NCI-H128 (cell line): ENCODE measurements around the gene ADARB1.
A peak's percentile ranks its signal among the peaks of the same experiment; 100 is the strongest.

Source experiments
- DNase-seq: peaks from one replicate; lab custom pipeline; 2025; ENCODE audit not compliant: unreplicated experiment; lab: John Stamatoyannopoulos, UW

The ADARB1 gene

DNA sequence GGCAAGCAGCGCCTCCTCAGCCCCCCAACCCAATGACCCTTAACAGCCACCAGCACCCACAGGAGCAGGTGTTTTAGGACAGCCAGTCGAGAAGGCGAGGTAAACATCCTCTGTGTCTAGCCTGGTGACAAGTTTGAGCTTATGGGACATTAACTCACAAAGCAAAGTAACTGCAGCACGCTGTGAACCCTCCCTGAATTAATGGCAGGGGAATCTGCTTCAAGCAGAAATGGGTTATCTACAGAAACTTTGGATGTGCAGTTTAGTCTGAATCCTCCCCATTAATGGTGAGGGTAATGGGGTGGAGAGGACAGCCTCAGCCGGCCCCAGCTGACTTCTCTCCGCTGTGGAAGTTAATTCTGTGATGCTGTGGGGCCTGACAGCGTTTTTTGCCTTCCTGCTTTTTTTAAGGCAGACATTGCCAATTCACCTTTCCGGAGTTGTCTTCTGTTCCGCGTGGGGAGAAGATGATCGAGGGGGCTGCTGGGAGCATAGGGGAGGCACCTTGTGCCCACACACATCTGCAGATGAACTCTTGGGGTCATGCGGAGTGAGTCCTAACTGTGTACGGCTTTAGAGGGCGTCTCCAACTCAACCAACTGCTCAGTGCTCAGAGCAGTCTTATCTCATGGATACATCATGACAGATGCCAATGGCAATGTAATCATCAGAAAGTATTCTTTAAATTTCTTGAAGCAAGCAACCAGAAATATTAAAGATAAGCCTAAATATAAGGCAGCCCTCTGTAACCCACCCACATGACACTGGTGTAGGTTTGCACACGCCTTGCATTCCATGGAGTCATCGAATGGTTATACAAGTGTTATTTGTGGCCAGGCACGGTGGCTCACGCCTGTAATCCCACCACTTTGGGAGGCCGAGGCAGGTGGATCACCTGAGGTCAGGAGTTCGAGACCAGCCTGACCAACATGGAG is 172.3 kb downstream of the ADARB1 start:
- DNase-seq = no peak

DNA sequence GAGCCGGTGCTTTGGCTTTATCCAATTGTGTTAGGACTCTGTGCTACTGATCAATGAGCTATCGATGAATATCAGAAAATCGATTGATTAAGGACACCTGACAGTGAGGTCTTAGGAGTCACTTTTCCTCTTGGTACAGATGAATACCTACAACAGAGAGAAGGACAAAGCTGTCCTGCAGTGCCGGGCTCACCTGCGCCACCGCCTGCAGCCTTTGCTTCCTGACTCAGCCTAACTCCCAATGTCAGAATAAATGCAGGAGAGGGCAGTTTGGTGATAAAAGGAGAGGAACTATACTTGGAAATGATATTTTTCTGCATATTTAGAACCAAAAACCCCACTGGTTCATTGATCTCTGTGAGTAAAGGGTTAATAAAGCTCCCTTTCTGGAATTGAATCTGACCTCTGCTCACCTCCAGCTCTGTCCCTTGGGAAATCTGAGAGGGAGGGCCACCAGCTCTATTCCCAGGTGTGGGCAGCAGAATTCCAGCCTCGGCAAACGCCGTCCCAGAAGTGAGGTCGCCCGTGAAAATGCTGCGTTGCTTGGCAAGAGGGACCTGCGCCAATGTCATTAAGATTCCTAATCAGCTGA is 174.0 kb downstream of the ADARB1 start:
- DNase-seq = no peak

DNA sequence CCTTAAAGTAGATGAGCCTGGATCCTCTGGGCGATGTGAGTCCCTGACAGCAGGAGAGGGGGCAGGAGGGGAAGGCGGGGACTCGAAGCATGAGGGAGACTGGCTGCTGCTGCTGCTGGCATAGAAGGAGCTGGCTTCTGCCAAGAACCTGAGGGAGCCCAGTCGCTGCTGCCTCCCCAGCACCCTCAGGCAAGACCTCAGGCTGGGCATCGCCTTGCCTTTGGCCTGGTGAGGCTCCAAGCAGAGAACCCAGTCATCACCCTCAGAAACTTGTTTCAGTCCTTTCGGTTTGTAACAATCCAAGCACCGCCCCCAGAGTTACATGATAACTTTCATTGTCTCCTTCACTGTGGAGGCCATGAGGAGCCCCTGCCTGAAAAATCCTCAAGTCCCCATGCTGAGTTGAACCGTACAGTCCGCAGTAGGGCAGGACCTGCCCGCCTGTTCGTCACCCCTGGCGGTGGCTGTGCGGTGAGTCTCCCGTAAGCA is 174.6 kb downstream of the ADARB1 start:
- no peak for DNase-seq

DNA sequence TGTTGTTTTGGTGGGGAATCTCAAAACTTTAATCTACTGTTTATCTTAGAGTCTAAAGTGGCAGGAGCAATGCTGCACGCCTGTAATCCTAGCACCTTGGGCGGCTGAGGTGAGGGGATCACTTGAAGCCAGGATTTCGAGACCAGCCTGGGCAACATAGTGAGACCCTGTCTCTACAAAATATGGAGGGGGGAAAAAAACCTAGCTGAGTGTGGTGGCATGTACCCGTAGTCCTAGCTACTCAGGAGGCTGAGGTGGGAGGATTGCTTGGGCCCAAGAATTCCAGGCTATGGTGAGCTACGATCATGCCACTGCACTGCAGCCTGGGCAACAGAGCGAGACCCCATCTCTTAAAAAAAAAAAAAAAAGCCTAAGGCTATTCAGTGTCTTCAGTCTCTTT is 175.2 kb downstream of the ADARB1 start:
- DNase-seq = no peak

DNA sequence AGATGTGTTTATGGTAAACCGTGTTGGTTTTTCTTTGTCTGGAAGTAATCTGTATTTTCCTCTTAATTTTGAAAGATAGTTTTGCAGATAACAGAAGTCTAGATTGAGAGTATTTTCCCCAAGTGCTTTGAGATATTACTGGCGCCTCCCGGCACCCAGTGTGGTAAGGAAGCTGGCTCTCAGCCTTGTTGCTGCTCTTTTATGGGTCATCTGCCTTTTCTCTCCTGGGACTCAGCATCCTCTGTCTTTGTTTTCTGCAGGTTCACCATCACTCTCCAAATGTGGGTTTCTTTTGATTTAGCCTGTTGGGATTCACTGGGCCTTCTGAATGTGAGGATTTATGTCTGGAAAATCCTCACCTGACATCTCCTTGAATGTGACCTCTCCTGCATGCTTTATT is 175.9 kb downstream of the ADARB1 start:
- no peak for DNase-seq

DNA sequence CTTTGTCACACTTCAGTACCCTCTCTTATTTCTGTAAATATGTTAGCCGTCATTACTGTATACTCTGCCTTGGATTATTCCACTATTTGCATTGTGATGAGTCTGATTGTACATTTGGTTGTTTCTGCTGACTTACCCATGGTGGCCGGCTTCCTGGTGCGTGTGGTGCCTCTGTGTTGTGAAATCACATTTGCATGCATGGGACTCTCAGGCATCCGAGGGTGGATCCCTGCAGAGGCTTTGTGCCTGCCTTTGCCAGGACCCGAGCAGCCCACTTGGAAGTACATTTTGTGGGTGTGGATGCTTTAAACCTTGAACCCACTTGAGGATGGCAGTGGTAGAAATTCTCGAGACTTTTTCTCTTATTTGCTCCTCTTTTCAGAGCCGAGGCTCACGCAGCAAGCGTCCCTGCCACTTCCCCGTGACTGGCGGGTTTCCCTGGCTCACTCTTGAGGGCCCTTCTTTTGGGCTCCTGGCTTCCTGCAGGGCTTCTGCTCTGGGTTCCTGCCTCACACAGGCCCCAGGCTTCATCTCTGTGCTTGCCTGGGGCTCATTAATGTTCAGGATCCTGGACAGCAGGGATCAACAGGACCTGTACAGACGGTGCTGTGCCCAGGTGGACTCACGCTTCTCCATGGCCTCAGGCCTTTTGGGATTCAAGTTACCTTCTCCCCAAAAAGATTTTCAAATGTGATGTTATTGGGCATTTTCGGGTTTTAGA is 176.7 kb downstream of the ADARB1 start:
- no peak for DNase-seq

DNA sequence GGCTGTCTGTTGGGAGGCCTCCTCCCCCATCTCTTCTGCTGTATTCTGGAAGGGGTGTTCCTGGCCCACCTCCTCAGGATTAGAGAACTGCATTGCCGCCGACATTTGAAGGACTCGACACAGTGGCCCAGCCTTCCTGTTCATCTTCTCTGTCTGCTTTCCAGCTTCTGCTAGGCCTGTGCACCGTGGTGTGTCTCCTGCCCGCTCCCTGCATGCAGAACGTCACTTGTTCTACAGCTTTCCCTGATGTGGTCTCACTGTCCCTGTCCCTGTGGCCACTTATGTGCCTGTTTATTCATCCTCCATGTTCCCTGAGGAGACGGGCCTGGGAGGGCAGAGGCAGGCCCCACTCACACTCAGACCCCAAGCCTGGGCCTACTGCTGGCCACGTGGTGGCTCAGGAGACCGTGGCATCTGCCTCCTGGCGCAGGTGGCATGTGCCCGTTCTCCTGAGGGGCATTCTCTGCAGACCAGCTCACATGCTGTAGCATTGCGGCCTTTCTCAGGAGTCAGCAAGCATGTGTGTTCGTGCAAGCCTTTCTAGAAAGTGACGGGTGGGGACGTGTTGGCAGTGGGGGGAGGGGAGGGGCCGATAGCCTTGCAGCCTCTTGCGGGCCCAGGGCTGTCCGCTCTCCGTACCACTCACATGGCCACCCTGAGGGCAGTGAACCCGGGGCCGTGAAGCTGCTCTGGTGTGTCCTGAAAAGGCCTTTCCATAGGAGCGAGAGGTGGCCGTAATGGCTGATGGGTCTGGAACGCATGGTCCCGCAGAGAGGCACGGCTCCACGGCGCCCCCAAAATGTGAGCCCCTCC is 177.5 kb downstream of the ADARB1 start:
- no peak for DNase-seq

DNA sequence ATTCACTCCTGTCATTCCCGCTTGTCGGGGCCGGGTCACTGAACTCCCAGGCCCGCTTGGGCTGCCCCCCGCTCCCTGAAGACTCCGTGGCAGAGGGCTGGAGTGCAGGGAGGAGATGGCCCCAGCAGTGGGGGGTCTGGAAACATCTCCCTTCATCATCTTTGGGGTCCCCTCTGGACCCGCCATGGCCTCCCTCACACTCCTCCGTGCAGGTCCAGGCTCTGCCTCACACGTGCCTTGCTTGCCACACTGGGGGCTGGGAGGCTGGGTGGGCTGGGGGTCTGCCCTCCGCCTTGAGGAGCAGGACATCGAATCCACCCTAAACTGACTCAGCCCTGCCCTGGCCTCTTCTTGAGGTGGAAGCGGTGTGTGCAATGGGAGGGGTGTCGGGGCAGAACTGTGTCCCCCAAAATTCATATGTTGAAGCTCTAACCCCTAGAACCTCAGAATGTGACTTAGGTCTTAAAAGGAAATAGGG is 178.1 kb downstream of the ADARB1 start:
- no peak for DNase-seq

DNA sequence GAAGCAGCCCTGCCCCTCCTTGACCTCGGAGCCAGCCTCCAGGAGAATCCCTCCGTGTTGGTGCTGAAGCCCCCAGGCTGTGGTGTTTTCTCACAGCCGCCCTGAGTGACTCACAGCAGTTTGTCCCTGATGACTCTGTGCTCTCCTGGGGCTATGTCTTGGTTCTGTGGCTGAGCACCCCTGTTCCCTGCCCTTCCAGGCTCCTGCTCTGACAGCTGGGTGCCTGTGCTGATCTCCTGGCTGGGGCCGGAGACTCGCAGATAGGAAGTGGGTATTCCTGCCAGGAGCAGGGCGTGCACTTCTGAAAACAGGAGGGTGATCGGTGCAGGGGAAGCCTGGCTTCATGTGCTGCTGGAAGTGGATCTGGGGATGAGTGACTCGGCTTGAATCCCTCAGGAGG is 178.8 kb downstream of the ADARB1 start:
- no peak for DNase-seq

DNA sequence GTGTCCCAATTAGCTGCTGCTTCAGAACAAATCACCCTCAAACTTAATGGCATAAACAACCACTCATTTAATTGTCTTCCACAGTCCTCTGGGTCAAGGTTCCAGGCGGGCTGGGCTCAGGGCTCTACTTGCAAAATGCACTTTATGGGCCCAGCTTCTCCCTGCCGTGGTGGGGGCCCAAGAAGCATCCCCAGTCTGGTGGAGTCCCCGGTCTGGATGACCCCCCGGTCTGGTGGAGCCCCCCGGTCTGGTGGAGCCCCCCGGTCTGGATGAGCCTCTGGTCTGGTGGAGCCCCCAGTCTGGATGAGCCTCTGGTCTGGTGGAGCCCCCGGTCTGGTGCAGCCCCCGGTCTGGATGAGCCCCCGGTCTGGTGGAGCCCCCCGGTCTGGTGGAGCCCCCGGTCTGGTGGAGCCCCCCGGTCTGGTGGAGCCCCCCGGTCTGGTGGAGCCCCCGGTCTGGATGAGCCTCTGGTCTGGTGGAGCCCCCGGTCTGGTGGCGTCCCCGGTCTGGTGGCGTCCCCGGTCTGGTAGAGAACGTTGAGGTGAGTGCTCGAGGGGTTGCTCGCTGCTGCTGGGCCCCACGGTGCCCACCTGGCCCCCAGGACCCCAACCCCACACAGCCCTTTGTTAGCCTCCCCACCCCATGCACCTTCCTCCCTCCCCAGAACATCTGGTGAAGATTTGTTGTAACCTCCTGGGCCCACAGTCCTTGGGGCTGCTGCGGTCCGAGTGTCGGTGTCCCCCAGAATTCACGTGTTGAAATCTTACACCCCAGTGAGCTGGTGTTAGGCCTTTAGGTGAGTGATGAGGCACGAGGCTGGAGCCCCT is 179.5 kb downstream of the ADARB1 start:
- DNase-seq = no peak

DNA sequence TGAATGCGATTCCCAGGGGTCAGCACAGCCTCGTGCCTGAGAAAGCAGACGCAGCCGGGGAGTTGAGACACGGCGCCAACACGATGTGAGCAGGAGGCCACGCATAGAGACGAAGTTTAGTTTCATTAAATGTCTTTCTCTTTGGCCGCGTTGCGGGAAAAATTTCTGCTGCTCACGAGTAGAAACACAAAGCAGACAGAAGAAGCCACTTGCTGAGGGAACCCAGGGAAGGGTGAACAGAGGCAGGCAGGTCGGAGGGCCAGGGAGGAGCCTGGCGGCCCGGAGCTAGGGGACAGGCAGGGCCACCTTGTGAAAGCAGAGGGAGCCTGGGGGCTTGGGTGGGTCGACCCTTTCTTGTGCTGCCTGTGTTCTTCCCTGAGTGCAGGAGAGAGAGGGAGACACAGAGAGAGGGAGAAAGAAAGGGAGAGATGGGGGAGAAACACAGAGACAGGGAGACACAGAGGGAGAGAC is 180.1 kb downstream of the ADARB1 start:
- DNase-seq = no peak

DNA sequence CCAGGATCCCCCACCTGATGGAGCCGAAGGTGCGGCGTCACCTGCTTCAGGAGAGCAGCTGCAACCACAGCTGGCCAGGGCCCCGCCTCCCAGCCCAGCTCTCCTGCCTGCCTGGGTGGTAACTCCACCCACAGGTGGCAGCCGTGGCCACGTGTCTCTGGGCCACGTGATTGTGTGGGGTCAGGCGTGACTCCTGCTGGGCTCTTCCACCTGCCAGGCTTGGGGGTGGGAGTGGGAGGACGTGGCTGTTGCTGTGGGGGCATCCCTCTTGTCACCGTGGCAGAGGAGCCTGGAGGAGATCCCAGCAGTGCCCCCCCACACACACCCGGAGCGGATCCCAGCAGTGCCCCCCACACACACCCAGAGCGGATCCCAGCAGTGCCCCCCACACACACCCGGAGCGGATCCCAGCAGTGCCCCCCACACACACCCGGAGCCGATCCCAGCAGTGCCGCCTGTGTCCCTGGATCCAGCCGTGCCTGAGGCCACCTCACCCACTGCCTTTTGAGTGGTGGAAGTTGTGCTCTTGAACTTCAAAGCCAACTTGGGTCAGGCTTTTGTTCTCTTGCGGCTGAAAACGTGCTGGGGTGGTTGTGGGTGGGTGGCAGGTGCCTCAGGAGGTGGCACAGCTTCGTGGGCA is 181.1 kb downstream of the ADARB1 start:
- peak; percentile 27 for DNase-seq

DNA sequence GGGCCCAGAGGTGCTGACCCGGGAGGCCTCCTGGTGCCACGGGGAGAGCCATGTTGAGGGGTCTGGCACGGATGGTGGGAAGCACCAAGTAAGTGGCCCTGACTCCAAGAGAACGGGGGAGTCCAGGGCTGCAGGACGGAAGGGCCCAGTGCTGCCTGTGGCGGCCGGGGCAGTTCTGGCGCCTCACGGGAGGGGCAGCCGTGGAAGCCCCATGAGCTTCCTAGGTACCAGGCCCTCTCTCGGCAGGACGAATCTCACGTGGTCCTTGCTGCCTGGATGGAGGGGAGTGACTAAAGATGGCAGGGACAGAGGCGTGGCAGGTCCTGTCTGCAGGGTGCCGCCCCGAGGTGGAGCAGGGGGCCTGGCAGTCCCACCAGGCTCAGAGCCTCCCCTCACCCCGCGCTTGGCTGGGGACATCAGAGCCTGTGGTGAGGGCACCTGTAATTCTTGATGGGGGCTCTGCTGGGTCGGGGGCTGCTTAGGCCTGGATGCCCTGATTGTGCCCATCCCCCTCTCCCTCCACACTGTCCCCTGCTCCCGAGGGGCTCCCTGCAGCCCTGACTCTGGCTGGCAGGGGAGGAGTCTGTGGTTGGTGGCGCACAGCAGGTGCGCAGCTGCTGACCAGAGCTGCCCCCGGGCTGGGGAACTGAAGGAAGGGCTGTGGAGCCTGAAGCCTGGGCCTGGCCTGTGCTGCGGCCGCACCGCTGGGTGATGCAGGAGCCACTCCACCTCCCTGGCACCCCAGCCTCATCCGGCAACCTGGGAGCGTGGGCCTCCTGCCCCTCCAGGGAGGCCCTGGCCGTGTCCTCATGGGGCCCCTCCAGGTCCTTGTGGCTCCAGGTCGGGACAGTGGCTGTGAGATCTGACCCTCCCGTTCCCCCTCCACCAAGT is 181.9 kb downstream of the ADARB1 start:
- DNase-seq = no peak

DNA sequence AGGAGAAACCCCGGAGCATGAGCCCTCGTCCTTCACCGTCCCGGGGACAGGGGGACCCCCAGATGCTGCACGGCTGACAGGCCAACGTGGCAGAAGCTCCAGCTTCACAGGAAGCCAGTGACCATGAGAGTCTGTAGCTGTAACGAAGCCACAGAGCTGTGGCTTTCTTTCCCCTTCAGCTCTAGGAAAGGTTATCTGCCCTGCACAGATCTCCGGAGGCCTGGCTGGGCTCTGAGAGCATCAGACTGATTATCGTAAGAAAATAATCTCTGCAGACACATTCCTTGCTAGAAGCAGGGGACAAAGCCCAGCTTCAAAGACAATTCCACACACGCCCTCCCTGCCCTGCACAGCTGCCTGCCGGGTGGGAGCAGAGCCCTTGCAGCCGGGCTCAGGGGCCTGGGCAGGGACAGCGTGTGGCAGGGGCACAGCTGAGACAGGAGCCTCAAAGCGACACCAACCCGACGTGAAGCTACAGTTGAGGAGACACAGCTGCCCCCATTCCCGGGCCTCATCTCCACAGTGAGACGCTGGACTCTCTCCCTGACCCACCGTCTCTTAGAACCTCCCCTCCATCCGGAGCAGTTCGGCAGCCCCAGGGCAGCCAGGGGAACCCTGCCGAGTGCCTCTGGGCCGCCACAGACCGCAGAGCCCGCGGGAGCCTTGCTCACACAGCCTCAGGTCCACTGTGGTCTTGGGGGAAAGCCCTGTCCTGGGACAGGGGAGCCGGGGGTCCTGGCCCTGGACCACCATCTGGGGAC is 182.7 kb downstream of the ADARB1 start:
- no peak for DNase-seq

DNA sequence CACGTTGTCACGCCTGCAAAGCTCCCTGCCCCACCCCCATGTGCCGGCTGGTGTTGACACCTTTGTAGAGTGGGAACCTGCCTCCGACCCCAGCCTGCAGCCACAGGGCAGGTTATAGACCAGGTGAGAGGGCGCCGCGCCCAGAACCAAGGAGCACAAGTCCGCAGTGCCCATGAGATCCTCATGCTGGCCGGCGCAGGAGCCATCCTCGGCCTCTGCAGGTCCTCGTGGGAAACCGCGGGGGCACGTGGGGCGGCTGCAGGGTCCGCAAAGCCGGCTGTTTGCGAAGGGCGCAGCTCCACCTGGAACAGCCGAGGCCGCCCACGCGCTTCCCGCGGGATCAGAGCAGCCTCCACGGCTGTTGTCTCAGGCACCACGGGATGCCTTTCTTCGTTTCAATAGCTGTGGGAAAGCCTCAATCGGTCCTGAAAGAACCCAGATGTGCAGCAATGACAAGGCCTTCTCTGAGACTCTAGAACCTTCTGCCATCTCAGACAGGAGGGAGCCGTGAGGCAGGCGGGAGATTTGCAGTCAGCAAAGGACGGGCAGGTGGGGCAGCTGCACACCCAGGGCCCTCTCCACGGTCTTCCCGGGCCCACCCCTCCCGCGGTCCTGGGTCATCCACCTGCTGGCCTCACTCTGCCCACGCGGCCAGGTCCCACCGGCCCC is 183.4 kb downstream of the ADARB1 start:
- DNase-seq = no peak

DNA sequence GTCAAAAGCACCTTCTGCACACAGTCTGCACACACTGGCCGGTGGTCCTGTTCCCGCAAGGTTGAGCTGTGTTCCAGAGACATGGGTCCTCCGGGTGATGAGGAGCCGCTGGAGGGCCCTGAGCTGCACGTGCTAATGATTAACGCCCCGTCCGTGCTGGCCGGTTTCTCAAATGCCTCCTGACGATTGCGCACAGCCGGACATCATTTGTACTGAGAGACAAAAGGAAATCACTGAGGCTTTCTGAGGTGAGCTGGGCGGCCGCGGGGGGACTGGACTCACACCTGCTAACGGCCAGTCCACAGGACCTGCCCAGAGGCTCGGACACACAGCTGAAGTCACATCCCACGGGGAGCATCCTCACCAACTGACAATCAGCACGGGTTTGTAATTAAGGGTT is 184.1 kb downstream of the ADARB1 start:
- no peak for DNase-seq

DNA sequence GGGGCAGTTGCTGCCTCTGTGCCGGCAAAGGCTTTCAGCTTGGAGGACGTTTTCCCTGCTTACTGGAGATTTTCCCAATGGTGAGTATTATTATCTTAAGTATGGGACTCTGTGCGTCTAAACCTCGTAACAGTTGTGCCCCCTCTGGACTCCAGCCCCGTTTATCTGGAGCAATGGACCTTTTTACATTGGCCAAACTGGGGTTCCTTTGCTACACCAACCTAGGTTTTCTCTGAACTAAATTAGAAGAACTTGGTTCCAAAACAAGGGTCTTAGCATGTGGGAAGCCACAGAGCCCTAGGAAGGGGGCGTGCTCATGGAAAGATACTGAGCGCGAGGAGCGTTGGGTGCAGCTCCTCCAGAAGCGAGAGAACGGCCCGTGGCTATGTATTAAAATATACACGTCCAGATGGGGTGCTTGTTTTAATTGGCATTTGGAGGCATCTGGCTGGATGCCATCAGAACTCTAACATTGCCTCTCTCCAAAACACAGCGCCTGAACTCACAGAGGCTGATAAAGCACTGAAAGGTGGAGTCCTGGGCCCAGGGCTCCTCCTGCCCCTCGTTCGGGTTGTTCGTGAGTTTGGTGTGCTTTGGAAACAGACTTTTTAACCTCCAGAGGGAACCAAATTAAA is 184.9 kb downstream of the ADARB1 start:
- no peak for DNase-seq
